ENCODE data around the gene AP4M1. TPM values are rescaled to one million over a fixed set of nuclear protein-coding genes. Genes with fewer than 3 reads are reported as not detected.

AP4M1 gene
- total and polyA plus RNA-seq, 10 of the 15 experiments (the other 5 are each of a cell fraction or from before 2014, with no cell fraction given): 0.77 to 16.1 (median 13.0) TPM

- TF ChIP-seq HSF1 (IDR thresholded peaks at IDR 0.05; ENCODE audit: low read depth, low read length) (no peak), MEF2B (IDR thresholded peaks at IDR 0.05; ENCODE audit: partially characterized antibody, poor library complexity, severe bottlenecking) (no peak), MAX (IDR thresholded peaks at IDR 0.05; ENCODE audit: low read depth, low read length) (no peak), NR2C1 (IDR thresholded peaks at IDR 0.05) (no peak), CTCF (IDR thresholded peaks at IDR 0.05 in 2 of 3, conservative IDR thresholded peaks at IDR 0.05 in 1 of 3; ENCODE audit: control insufficient read depth in 2 of 3, extremely low read depth in 1 of 3, insufficient read depth in 1 of 3, low read depth in 3 of 3, low read length in 3 of 3) (no peak)
Observed at GRCh38 chr7:100102950-100103840, 1.8 kb downstream of the AP4M1 start (continued).

GRCh38 chr7:100105534-100105933 is 4.1 kb downstream of the AP4M1 start:
- intact Hi-C loops (cut with micrococcal nuclease; ENCODE audit: unreplicated experiment) (no loop called here), in situ Hi-C loops (cut with MboI) (no loop called here)
- BruUV-seq (replicated peaks): no TSS peak
- H3K4me3 ChIP-seq: no peak overlapping the region
- peaks cover 0 to 6% of the 10 kb centered on the region in 2 experiments; a peak in 3 of 4 replicates for H3K36me3 ChIP-seq (ENCODE audit: control insufficient read depth in 2 of 2, insufficient read depth in 2 of 2, low read length in 1 of 2)
- H3K27ac ChIP-seq (ENCODE audit: control insufficient read depth, insufficient read depth): no peak overlapping the region
- H3K79me2 ChIP-seq (ENCODE audit: control insufficient read depth, insufficient read depth, low read length): peaks cover 9% of the 10 kb centered on the region
- POLR2A ChIA-PET: interaction anchor here (1.4 kb wide), 1 partner anchor 9 kb away, joined by 3 read pairs; no protein-coding TSS in a partner anchor
- H3K4me1 ChIP-seq (ENCODE audit: control insufficient read depth, insufficient read depth, low read length): peaks cover 6% of the 10 kb centered on the region
- WGBS (ENCODE audit: insufficient coverage, insufficient replicate concordance, low lambda C conversion rate, missing lambda C conversion rate): 96% methylated on average over 4 of the region's 4 CpGs
- no peak for ATAC-seq
- no peak for FAIRE-seq
- no peak overlapping the region for H3K4me2 ChIP-seq (ENCODE audit: control insufficient read depth, insufficient read depth)
- RAD21 ChIA-PET (ENCODE audit: unreplicated experiment): no interaction called here
- no peak for DNase-seq (ENCODE audit: low read depth, low spot score)
- no peak overlapping the region for H3K9ac ChIP-seq (ENCODE audit: control insufficient read depth, insufficient read depth, low read length)
- H2AFZ ChIP-seq (ENCODE audit: control insufficient read depth, low read depth, low read length): no peak overlapping the region
- CTCF ChIA-PET: no interaction called here
- no peaks in the 10 kb centered on the region for H4K20me1 ChIP-seq (ENCODE audit: control insufficient read depth, insufficient read depth)
- no peaks in the 10 kb centered on the region for H3K9me3 ChIP-seq (replicated peaks; ENCODE audit: control insufficient read depth, insufficient read depth, low read length)
- SMC1A ChIA-PET (ENCODE audit: uncharacterized antibody, unreplicated experiment): no interaction called here
- H3K27me3 ChIP-seq (replicated peaks in 1 of 2; ENCODE audit: control insufficient read depth in 2 of 2, insufficient read depth in 2 of 2, low read length in 1 of 2): no peaks in the 10 kb centered on the region
- TF ChIP-seq TAF1 (IDR thresholded peaks at IDR 0.05; ENCODE audit: borderline replicate concordance, low read depth, low read length) (no peak), ZNF384 (IDR thresholded peaks at IDR 0.05; ENCODE audit: borderline replicate concordance, low read depth, low read length) (no peak), HDAC2 (IDR thresholded peaks at IDR 0.05) (no peak), RBBP5 (conservative IDR thresholded peaks at IDR 0.05) (no peak), STAT3 (IDR thresholded peaks at IDR 0.05; ENCODE audit: low read depth, low read length) (no peak), IRF3 (IDR thresholded peaks at IDR 0.05) (no peak), PAX5 (IDR thresholded peaks at IDR 0.05; ENCODE audit: borderline replicate concordance, low read depth, low read length) (no peak), NR2F1 (conservative IDR thresholded peaks at IDR 0.05) (no peak), NBN (IDR thresholded peaks at IDR 0.05) (no peak), SPI1 (IDR thresholded peaks at IDR 0.05; ENCODE audit: borderline replicate concordance, insufficient read depth, low read depth, low read length) (no peak), SMC3 (IDR thresholded peaks at IDR 0.05; ENCODE audit: borderline replicate concordance, low read length) (no peak), ESRRA (IDR thresholded peaks at IDR 0.05; ENCODE audit: low read length) (no peak), CREB1 (IDR thresholded peaks at IDR 0.05; ENCODE audit: low read depth) (no peak), IKZF2 (IDR thresholded peaks at IDR 0.05) (no peak), HDGF (IDR thresholded peaks at IDR 0.05) (no peak)
